Daoy (cell line): Measurements from ENCODE around the gene DDX10. TPM values are rescaled to one million over a fixed set of nuclear protein-coding genes. Genes with fewer than 3 reads are reported as not detected.

Source experiments
- DNase-seq: peaks from one replicate; pipeline ENCODE4 v3.0.0-alpha.2; 2015; ENCODE audit warnings: low read depth
- total RNA-seq: library from RNA; depleted of rRNA; stranded (reverse); fragments of >200 nt; shearing (Covaris generic); gene quantifications from 2 replicates; pipeline ENCODE4 v1.2.3, GENCODE V29; 2014

DDX10 gene
- total RNA-seq, 1 experiment from 2014 or later = 35.8 TPM

DNA sequence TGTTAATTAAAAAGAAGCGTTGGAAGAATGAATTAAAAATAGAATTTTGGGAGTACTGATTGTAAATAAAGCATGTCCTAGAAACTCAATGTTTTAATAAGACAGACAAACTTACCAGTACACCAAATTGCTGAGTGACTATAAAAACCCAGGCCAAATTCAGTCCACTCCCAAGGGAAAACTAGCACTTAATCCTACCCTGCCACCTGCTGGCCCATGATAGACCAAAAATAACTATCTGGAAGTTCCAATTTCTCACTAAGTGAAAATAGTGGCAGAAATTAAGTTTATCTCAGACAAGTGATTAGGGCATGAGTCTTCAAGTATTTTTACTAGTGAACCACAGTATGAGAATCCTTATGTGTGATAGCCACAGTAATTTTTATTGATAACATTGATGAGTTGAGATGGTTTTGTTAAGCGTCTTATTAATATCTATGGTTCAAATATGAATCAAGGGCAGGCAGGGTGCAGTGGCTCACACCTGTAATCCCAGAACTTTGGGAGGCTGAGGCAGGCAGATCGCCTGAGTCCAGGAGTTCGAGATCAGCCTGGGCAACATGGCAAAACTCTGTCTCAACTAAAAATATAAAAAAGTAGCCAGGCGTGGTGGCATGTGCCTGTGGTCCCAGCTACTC is 9.8 kb upstream of the DDX10 start:
- DNase-seq = peak; percentile 39

DNA sequence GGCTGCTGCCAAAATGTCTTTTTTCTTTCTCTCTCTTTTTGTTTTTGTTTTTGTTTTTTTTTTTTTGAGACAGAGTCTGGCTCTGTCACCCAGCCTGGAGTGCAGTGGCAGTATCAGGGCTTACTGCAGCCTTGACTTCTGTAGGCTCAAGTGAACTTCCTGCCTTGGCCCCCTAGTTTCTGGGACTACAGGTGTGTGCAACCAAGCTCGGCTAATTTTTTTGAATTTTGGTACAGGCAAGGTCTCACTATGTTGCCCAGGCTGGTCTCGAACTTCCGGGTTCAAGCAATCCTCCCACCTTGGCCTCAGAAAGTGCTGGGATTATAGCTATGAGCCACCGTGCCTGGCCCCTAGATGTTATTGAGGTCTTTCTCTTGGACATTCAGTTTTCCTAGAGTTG is 2.2 kb upstream of the DDX10 start:
- DNase-seq = no peak

DNA sequence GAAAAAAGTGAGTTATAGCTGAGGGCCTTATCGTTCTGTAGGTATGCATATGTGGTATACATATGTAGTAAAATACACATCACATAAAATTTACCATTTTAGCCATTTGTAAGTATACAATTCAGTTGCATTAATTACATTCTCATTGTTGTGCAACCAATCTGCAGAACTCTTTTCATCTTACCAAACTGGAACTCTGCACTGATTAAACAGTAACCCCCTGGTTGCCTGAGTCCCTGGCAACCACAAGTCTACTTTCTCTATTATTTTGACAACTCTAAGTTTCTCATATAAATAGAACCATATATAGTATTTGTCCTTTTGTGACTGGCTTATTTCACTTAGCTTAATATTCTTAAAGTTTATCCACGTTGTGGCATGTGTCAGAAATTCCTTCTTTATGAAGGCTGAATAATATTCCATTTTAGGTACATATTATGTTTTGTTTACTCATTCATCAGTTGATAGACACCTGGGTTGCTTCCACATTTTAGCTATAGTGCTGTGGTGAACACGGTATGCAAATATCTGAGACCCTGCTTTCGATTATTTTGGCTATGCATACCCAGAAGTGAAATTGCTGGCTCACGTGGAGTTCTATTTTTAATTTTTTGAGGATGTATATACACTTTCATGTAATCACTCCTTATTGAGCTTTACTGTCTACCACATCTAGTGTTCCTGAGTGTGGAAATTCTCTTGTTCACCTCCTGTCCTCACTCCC is 1.6 kb upstream of the DDX10 start:
- no peak for DNase-seq

DNA sequence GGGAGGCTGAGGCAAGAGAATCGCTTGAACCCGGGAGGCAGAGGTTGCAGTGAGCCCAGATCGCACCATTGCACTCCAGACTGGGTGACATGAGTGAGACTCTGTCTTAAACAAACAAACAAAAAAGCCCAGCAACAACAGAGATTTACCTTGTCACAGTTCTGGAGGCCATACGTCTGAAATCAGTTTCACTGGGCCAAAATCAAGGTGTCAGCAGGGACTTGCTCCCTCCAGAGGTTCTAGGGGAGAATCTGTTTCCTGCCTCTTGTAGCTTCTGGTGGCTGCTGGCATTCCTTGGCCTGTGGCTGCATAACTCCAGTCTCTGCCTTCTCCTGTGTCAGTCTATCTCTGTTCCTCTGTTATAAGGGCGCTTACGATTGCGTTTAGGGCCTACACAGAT is 1.5 kb downstream of the DDX10 start:
- DNase-seq = no peak

DNA sequence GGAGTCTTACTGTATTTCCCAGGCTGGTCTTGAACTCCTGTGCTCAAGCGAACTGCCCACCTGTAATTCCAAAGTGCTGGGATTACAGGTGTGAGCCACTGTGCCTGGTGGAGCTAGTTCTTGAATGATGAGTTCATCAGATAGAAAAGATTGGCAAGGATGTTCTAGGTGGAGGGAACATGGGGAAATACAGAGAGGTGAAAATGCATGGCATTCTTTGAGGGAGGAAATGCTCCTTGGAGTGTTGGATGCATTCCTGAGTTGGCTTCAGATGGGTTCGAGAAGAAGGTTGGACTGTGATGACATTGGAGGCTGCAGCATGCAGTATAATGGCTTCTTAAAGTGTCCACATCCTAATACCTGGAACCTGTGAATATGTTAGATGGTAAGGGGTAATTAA is 4.4 kb downstream of the DDX10 start:
- DNase-seq = no peak

DNA sequence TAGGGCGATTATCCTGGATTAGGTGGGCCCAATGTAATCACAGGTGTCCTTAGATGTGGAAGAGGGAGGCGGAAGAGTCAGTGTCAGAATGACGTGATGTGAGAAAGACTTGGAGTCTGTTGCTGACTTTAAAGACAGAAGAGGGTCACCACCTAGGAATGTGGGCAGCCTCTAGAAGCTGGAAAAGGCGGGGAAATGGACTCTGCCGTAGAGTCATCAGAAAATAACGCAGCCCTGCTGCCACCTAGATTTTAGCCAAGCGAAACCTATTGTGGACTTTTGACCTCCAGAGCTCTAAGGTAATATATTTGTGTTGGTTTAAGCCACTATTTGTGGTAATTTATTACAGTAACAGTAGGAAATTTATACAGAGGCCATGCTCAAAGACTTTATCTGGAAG is 4.8 kb downstream of the DDX10 start:
- no peak for DNase-seq

DNA sequence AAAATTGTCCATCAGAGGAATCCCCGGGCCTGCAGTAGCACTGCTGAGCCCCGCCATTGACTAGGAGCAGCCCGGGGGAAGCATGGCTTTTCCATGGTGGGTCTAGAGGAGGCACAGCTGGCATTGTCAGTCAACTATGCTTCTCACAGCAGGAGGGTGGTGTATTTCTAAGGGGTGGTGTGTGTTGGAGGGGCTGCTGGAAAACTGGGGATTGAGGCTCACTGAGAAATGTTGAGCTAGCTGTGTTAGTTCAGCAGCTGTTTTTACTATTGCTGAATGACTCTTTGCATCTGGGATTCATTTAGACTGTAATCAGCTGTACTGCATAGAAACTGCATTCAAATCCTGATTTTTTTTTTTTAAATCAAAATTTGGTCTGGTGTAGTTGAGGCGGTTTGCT is 5.6 kb downstream of the DDX10 start:
- DNase-seq = no peak

DNA sequence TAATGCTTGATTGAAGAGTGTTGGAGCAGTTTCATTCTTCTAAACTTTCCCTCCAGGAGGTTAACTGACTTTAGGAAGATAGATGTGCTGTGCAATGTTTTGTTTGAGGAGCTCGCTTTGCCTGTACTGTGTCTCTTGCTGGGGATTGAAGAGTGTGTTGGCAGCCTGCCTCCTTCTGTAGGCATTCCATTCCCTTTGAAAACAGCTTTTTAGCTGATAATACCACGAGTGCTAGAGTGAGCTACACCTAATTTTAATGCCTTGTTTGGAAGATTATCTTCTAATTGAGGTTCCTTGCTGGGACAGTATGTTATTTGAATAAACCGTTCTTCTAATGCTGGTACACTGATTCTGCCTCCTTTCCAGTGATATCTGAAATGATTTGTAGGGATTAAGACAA is 7.2 kb downstream of the DDX10 start:
- peak; percentile 15 for DNase-seq

DNA sequence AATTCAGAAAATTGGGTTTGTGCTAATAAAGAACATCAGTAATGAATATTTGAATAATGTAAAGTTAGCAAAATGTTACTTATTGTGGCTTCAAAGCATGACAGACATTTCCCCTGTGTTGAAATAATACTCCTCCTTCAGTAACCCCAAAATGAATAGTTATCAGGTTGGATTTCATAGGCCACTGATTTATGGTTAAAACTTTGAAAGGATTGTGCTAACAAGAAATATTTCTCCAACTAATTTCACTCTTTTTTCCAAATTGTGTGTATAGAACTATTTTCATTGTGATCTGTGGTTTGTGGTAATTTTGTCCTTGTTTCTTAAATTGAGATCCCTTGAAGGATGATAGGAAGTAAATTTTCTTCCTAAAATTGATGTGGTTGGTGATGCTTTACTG is 7.9 kb downstream of the DDX10 start:
- no peak for DNase-seq

DNA sequence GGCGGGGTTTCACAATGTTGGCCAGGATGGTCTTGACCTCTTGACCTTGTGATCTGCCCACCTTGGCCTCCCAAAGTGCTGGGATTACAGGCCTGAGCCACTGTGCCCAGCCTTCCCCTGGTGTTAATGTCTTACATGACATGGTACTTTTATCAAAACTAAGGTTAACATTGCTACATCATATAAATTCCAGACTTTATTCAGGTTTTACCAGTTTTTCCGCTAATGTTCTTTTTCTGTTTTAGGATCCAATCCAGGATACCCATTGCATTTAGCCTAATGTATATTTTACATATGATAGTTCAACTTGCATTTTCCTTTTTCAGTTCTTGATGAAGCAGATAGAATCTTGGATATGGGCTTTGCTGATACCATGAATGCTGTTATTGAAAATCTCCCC is 14.2 kb downstream of the DDX10 start:
- no peak for DNase-seq

DNA sequence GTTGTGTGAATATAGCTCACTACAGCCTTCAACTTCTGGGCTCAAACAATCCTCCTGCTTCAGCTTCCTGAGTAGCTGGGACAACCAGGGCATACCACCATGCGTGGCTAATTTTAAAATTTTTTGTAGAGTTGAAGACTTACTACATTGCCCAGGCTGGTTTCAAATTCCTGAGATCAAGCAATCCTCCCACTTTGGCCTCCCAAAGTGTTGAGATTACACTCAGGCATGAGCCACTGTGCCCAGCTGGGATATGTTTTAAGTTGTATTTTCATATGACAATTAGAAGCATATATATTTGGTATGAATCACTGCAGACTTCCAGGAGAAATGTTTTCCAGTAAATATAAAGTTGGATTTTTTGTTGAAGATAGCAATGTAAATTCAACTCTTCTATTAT is 15.4 kb downstream of the DDX10 start:
- no peak for DNase-seq

DNA sequence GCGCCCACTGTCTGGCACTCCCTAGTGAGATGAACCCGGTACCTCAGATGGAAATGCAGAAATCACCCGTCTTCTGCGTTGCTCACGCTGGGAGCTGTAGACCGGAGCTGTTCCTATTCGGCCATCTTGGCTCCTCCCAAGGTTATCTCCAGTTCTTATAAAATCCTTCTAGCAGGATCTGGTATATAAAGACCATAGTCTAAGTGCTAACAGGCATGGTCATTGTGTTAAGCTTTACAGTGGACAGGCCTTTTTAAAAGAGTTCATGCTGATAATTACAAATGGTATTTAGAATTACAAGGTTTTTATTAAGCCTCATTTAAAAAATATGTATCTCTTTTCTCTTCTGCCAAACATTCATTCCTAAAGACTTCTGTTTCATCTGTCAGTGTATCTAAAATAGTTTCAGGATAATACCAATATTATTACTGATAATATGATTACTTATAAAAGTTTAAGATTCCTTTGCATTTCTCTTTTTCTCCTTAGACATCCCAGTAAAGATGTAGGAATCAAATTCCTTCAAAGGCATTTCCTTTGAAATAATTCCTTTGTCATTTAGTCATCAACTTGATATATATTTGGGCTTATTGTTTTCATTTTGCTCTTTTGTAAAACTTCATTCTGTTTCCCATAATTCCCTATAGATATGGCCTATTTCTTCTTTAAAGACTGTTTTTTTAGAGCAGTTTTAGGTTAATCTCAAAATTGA is 20.7 kb downstream of the DDX10 start:
- DNase-seq = no peak

DNA sequence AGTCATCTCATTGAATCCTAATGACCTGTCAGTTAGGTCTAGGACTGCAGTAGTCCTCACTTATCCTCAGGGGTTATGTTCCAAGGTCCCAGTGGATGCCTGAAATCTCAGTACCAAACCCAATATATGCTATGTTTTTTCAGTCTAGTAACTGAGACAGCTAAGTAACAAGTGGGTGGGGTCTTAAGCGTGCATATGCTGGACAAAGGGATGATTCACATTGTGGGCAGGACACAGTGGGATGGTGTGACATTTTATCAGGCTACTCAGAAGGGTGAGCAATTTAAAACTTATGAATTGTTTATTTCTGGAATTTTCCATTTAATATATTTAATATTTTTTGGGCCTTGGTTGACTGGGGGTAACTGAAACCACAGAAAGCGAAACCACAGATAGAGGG is 29.0 kb downstream of the DDX10 start:
- DNase-seq = peak; percentile 39

DNA sequence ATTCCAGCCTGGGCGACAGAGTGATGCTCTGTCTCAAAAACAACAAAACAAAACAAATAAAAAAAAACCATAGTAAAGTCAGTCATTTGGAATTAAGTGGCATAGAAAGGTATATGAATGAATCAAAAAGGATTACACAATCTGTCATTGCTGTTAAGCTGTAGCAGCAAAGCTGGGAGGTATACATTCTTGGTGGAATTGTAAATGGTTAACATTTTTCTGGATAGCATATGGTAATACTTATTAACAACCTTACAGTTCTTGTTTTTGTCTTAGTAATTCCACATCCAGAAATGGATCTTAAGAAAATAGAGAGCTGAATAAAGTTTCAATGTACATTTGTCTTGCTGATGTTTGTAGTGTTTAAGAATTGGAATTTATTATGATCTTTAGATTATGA is 30.0 kb downstream of the DDX10 start:
- DNase-seq = no peak

DNA sequence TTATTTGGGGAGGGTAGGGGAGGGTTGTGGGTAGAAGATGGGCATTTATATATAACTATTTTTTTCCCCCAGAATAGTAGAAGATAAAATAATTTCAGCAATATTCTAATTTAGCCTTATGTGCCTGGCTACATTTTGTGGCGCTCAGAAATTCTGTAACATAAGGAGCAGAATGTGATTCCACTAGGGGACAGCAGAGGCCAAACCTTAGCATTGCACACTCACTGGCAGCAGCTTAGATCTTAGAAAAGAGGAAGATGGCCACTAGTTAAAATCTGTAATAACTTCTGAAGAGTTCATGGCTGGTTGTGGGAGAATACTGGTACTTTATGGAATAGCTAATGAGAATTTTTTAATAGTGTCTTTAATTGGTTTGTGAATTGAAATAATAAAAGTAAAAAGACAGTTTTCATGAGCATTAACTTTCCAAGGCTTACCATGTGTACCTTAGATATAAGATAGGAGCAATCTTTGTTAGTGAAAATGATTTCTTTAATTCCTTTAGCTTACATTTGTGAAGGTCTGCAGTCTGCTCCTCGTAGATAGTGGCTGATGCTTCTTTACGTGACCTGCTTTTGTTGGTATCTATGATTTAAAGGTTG is 33.1 kb downstream of the DDX10 start:
- DNase-seq = peak; percentile 52

DNA sequence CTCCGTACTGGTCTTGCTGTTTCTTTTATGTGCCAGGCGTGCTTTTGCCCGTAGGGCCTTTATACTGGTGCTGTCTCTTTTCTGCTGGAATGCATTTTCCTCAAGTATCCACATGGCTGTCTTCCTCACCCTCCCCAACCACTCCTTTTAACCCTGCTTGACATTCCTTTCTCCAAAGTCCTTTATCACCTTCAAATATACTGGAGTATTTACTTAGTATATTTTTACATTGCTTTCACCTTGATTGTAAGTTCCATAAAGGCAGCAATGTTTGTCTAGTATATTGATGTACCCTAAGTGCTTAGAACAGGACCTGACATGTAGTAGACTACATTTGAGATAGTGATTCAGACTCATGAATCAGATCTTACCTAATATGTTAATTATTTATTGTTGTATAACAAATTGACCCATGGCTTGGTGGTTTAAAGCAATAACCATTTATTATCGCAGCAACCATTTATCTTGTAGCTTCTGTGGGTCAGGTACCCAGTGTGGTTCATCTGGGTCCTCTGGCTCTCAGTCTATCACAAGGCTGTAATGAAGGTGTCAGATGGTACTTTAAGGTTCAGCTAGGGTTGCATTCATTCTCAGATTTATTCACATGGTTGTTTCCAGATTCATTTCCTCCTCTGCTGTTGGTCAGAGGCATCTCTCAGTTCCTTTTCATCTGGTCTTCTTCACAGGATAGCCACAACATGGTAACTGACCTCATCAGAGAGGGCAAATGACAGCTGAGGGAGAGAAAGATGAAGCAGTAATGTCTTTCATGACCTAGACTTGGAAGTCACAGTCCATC is 34.2 kb downstream of the DDX10 start:
- DNase-seq = no peak

DNA sequence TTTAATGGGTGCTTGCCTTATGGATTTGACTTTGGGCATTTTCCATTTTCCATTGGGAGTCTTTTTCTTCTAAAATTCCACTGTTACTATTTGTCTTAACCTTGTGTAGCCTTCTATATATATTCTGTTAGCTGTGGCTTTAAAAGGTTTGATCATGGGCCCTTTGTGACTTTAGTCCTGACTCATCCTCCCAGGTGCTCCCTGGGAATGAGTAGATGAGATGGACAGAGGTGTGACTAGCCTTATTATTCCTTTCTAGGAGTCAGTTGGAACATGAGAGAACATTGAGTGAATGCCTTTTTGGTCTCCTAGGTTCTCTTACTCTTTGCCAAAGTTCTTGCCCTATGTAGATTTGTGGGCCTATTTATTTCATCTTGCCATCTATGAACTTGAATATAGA is 39.0 kb downstream of the DDX10 start:
- no peak for DNase-seq

DNA sequence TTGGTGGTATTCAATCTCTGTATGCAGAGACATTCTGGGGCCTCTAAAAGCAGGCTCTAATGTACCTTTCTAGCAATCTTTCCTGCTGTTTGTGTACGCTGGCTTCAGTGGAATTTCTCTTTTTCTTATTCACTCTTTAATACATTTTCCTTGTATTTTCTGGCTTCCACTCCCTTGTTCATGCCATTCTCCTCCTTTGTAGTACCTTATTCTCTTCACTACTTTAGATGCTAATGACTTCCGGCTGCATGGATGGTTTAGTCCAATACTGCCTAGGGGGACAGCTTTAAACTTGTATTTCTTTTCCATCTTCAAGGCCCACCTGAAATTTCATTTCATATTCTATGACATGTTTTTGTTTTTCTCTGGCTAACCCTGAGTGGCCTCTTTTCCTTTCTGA is 40.2 kb downstream of the DDX10 start:
- no peak for DNase-seq

DNA sequence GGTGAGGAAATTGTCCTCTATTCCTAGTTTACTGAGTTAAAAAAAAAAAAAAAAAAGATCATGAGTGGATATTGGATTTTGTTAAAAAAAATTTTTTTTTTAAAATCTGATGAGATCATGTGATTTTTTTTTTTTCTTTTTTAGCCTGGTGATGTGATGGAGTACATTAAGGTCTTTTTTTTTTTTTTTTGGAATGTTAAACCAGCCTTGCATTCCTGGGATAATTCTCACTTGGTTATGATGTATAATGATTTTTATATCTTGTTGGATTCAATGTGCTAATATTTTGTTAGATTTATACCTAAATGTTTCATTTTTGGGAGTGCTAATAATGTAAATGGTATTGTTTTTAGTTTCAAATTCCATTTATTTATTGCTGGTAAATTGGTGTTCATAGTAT is 43.3 kb downstream of the DDX10 start:
- DNase-seq = no peak

DNA sequence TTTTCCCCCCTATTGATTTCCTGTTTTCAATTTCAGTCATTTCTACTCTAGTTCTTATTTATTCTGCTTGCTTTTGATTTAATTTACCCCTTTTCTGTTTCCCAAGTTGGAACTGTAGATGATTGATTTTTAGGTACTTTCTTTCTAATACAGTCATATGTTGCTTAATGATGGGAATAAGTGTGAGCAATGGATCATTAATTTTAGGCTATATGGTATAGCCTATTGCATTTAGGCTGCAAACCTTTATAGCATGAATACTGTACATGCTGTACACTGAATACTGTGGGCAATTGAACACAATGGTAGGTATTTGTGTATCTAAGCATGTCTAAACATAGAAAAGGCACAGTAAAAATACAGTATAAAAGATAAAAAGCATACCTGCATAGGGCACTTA is 44.9 kb downstream of the DDX10 start:
- no peak for DNase-seq

DNA sequence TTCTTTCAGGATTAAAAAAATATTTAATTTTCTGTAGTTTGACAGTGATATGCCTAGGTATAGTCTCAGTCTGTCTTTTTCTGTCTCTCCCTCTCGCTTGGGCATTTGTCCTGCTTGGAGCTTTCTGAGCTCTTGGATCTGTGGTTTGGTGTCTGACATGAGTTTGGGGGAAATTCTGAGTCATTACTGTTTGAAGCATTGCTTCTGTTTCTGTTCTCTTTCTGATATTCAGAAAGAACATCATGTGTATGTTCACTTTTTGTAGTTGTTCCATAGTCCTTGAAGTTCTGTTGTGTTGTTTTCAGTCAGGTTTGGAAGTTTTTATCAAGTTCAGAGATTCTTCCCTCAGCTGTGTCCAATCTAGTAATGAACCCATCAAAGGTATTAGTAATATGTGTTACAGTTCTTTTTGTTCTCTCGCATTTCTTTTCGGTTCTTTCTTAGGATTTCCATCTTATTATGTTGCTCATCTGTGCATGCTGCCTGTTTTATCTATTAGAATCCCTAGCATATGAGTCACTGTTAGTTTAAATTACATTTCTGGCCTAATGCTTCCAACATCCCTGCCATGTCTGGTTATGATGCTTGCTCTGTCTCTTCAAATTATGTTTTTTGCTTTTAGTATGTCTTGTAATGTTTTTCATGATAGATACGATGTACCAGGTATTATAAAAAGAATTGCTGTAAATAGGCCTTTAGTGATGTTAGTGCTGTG is 48.4 kb downstream of the DDX10 start:
- no peak for DNase-seq
